Activated gamma-delta T cell treated with anti-CD3 and anti-CD28 coated beads, Interleukin-2, amount 50 U/mL, for 16 hours (primary cell): ENCODE data around the gene HOXA2.

ENCODE experiments used
- DNase-seq: peaks from one replicate; pipeline ENCODE4 v3.0.0-alpha.2; 2020; ENCODE audit warnings: low read depth

Gene HOXA2

DNA sequence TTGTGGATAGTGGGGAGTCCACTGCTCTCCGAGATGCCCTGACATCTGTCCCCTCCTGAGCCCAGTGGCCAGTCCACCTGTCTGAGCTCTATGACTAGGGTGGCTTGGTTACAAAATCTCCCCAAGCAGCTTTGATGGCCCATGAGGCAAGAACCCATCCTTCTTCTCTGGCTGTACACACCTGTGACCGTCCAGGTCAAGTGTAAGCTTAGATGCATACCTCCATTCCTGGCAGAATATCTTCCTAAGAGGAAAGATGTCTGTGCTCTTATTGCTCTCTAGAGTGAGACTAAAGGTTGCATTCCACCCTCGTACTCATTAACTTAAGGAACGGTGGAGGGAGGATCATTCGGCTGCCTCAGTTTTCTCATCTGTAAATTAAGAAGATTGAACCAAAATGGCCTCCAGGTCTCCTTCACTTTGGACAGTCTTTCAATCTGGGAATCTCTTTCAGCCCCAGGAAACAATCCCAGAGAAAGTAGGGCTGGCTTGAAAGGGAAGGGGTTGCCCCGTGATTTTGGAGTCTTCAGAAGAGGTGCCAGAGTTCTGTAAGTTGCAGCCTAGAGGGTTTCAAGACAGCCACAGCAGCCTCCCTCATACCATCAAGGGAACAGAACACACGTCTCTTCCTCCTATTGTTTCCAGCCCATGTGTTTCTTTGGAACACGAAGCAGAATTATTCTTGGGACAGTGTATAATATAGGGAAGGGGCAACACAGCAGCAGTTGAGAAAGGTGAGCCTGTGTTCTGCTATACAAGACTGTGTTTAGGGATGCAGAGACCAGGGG lies 22.6 kb upstream of the HOXA2 start:
- no peak for DNase-seq

DNA sequence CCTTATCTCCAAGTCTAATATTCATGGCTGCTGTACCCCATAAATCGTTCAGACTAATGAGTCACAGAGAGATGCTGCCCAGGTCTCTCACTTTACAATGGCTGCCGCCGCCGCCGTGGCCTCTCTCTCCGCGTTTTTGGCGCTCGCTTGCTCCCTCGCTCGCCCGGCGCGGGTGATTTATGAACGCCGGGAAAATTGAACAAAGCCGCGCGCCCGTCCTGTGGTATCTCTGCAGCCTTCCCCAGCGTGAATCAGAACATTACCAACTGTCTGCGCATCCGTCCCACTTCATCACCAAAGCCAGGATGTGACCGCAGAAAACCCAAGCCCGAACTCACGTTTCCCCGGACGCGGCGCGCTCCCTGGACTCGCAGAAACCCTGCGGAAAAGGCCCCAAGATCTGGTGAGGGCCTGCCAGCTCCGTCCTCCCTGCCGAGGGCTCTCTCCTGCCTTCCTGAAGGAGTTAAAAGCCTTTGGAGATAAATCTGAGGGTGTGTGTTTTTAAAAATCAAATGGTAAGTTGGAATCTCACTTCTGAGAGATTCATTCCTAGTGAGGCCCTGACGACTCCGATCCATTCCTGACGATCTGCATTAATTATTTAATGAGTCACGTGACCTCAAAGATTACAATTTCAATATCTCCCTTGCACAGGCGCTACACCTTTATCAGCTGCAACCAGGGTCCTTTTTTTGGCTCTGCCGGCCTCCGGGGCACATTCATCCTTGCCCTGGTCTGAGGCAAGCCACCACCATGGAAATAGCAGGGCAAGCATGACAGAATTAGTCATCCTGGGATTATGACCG lies 21.8 kb upstream of the HOXA2 start:
- DNase-seq: no peak

DNA sequence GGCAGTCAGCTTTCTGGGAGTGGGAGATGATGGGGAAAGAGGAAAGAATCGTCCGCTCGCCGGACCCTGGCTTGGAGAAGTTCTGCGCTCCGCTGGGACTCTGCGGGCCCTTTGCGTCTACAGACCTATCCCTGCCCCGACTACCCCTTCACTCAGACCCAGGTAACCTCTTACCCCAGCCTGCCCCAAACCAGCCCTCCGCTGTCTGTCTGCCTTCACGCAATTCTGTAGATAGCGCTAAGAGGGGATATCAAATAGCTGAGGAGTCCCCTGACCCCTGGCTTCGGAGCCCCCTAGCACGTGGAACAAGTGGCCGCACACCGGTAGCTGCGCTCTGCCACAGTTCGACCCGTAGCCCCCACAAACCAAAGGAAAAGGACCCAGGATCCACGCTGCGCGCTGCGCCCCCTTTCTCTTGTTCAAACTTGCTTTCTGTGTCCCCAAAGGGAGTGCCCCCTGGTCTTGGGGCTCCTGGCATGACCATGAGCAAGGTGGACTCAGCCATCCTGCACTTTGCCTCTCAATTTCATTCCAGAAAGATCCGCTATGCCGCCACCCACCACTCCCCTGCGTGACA lies 21.1 kb upstream of the HOXA2 start:
- DNase-seq: no peak

DNA sequence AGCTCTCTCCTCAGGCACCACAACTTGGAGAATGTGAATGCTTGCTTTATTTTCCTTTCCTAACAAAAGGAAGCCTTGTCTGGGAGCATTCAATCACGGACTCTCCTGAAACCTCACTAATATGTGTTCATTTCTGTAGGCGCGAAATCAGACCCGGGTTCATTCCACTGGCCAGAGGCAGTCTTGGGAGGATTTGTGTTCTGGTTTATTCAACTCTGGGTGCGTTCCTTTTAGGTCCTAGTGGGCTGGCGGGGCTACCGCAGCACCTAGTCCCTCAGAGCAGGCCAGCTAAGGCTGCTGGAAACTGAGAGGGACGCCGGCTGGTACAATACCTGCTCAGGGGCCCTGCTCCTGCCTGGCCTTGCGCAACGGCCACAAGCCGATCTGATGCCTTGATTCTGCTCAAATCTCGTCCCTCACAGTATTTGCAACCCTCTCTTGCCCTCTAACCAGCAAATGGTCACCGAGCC lies 20.6 kb upstream of the HOXA2 start:
- DNase-seq: no peak

DNA sequence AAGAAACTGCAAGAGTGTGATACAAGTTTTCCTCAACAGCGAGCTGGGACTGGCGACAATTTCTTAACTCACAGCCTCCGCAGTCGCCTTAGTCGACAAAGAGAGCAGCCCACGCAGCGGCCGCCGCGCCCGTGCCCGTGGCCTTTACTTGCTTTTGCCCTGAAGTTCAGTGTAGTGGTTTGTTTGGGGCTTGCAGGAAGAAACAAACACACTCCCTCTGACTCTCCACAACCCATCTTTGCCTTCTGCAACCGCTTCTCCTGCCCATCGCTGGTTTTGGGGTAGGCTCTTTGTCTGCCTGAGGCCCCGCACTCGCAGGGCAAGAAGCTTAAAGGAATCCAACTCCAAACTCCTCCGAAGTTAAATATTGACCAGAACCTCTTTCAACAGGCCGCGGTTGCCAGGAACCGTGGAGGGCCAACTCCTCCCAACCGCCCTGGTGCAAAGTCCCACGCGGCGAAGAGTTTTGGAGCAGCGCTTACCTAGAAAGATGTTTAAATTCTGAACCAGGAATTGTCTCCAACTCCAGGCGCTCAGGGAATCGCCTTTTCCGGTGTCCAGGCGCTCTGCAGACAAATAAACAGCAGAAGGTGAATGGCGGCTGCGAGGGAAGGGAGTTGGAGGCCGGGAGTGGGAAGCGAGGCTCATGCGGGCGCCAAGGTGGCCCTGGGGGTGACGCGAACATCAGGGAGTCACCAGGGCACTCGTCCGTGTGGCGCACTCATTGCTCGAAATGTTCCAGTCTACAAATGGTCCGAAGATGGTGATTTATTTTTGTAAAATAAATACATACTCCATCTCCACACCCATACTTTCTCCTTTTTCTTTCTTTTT lies 19.8 kb upstream of the HOXA2 start:
- no peak for DNase-seq

DNA sequence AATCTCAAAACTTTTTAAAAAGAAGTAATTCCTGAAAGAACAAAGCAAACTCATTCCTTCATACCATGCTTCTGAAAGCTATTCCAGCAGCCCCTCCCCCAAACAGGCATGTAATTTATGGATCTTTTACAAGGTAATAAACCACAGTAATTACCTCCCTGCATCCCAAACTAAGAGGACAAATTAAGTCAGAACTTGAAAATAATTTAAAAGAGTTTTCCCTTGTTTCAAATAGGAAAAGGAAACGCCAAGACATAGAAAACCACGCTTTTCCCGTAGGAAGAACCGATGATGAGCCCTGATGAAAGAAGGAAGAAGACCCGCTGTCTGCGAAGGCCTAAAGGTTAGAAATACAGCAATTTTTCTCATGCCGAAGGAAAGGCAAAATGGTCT lies 19.2 kb upstream of the HOXA2 start:
- DNase-seq: no peak

DNA sequence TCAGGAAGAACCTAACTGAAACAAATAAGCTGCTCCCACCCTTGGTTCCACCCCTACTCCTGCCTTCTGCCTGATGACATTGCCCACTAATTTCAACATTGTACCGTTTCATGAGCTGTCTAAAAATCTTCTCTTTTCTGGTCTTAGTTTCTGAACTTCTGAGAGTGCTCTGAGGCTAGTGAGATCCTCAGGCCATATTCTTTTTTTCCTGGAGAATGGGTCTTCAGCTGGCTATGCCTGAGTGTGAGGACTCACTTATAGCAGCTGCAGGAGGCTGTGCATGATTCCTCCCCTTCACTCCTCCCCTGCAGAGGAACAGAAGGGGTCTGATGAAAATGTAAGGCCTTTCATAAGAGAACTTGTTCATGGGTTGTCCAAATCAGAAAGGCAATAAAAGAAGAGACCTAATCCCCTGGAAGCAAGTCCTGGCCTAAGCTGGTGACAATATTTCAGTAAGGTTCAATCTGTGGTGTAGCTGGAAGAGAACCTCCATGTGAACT lies 17.0 kb upstream of the HOXA2 start:
- DNase-seq: no peak

DNA sequence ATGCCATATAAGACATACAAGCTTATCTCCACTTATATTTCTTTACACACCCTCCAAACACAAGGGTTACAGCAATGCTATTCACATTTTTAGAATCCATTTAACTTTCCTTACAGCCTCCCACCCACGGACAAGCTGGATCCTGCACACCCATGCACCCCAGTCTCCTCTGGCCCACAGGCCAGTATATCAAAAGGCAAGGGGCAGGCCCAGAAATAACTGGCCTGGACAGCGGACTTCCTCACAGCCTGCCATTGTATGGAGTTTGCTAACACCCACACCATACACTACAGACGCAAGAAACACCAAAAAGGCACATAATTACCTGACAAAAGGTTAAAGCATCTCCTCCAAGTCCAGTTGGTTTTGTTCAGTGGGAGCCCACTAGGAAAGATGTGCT lies 16.1 kb upstream of the HOXA2 start:
- no peak for DNase-seq

DNA sequence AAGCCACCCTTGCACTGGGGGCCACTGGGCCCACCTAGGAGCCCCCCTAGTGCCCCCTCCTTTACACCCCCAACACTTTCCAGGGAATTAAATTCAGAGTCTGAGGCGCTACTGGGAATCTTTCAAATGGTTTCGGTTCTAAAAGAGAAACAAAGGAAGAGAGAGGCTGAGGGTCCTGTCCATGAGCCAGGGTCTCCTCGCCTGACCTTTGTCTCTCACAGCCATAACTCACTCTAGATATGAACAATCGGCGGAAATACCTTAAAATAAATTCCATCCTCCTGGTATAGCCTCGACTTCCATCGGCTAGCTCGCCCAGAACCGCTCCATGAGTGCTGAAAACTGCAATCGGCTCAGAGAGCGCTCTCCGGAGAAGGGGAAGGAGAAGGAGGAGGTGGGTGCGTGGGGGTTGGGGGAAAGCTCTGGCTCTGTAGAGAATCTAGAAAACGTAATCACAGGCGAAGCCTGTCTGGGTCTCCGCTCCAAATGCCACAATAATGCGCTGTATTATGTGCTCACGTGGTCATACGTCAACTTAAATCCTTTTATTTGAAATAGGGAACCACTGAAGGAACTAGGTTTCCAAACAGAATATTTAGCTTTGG lies 15.5 kb upstream of the HOXA2 start:
- DNase-seq: no peak

DNA sequence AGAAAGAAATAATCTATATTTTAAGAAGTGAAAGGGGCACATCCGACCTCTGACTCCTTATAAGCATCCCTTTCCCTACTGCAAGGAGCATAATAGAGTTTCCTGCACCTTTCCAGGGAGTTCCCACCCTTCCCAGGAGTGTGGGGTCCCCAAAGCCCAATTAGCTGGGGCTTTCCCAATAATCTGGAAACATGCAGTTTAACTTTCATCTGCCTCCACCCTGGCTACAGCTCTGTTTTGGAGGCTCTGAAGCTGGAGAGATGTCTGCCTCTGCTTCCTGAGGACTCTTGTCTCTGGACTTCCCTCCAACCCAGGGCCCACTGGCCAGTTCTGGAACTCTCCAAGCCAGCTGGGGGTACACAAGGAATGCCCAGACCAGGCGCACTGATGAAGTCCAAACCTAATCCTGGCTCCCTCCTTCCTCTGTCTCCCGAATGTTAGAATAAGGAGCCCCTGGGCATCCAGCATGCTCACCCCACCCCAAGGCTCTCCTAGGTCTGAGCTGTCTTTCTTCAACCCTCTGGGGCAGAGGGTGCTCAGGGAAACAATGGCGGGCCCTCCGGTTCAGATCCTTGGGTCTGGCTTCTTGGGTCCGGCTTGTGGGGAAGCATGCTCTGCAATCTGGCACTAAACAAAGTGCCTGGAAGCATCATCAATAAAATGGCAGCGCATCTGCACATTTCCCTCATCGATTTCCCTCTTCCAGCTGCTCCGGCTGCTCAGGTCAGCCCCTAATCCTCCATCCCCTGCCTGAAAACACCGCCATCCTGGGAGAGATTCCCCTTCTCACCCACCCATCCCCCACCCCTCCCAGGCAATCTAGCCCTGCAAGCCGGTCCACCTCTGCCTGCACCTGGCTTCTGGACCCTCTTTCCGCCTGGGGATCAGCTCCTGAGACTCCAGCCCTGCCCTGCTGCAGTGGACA lies 14.7 kb upstream of the HOXA2 start:
- no peak for DNase-seq

DNA sequence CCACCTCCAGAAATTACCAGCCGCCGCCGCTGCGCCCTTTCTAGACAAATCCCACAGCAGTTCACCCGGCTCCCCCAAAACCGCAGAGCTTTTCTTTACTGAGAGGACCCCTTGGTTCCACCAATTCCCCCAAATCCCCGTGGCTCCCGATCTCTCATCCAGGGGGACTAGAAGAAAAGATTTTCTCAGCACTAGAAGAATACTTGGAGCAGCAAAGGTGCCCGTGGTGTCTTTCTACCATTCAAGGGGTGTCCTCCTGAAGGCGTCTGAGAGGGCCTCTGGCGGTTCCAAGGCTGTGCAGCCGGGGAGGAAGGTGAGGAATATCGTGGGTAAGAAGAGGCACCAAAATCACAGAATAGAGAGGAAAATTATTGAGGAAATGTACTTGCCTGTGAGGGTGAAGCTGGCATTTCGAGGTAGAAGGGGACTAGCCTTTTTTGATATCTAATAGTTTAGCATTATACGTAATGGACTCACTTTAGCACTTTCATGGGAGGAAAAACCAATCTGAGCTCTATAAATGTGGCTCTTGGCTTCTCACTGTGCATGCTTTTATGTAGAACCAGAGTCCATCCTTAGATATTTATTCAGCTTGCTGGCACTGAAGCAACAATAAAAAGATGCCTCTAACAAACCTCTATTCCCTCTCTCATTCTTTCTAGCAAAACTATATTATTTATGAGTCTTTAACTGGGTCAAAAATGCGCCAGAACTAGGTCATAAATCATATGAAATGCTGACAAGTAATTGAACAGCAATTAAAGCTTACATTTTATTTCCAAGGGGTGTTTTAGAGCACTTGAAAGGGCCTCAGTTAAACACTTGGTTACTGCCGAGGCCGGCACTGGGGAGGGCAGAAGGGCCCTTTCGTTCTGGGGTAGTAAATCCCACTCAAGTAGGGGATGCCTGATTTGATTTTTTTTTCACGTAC lies 13.8 kb upstream of the HOXA2 start:
- no peak for DNase-seq

DNA sequence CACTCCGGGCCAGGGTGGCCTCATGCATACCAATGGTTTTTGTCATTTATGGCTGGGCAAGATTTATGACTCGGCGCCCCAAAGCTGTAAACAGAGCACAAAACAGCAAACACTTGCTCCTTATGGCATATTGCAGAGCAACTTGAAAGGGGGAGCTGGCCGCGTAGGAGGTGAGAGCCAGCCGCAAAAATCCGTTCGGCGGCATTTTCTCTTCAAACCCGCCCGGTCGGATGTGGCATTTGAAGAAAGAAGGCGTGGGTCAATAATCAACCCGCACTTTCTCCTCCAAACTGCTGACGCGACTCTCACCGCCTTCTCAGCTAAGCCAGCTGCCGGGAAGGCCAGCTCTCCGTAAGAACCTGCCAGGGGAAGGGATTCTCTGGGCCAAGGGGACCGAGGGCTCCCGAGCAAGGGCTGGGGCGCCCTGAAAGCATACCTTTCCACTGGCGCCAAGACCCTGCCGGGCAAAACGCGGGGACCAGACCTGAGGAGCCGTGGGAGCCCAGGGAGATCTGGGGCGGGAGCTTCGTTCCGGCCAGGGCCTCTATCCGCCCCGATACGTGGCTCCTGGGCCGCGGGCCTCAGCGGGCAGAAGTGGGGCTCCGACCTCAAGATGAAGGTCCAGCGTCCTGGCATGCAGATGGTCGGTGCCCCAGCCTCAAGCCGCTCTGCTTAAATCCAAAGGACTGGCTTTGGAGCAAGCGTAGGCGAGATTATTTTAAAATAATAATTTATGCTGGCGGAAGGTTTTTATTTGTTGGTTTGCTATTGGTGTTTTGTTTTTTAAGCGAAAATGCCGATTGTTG lies 12.9 kb upstream of the HOXA2 start:
- DNase-seq: no peak

DNA sequence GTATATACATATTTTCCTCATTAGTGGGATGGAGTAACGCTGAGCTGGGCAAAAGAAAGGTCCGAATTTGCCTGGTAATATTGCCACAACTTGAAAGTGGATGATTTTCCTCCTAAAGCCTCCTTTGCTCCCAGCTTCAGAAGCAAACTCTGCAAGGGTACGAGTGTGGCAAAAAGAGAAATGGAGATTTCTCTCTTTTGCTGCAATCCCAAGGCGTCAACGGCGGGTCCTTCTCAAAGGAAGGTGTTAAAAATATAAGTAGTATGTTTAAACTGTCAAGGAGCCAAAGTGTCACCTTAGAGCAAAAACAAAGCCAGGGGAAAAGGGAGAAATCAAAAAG lies 12.4 kb upstream of the HOXA2 start:
- DNase-seq: no peak

DNA sequence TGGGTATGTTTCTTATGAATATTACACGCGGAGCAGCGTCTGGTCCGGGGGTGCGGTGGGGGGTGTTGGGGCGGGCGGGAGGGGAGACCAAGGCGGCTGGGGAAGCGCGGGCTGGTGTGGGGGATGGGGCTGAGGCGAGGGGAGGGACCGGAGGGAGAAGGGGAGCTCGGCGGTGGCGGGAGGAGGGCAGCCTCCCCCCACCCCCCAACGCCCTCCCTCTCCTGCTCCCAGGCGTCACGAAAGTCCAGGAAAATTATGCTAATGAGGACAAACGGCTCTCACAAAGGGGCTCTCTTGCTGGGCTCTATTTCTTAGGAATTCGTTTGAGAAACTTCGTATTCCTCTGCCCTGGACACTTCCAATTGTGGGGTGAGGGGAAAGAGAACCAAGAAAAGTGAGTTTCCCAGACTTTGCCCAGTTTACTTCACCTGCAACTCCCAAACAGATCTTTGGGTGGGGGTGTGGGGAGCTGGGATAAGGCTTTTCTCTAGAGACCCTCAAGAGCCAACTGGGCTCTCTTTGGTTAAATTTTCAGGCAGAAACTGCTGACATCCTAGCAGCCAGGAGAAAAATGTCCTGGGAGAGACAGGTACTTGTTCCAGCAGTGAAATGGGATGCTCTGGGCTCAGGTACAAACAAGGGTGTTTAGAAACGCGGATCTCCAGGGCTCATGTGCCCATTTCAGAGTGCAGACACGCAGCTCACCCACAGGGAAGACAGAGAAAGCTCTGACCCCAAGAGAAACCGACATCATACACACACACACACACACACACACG lies 11.7 kb upstream of the HOXA2 start:
- no peak for DNase-seq

DNA sequence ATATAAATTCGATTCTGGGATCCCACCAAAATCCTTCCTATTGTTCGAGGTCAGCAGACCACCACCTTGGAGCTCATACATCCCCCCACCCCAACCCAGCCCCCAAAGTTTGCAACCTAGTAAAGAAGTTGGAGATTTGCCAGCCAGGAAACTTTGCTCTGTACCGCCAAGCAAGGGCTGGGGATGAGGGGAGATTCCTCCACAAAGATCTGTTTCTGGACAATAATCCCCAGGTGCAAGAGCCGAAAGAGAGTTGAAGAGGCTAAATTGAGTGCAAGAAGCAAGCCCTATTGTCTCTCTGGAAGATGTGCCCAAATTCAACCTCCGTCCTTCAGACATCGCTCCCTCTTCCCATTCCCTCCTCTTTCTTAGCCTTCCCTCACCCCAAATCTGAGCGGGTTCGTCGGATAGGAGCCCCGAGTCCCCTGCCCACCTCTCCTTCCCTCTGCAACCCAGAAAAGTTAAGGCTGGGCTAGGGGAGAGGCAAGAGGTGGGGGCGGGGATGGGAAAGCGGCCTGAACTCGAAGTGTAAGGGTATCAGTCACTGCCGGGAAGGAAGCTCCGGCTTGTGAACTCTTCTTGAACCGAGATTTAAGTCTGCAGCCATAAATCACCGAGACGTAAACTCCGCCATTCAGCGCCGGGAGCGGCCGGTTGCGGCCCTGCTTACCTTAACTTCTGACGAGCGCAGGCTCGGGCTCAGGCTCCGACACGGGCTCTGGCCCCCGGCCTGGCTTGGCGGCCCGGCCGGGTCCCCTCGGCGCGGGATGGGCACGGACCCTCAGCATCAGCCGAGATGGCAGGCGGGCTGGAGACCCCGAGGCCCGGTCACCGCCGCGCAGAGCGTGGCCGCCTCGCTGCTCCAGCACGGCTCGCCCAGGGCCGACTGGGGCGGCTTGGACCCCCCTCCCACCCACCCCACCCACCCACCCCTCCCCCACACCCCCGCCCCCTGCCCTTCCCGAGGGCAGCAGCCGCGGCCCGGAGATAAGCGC lies 10.8 kb upstream of the HOXA2 start:
- no peak for DNase-seq

DNA sequence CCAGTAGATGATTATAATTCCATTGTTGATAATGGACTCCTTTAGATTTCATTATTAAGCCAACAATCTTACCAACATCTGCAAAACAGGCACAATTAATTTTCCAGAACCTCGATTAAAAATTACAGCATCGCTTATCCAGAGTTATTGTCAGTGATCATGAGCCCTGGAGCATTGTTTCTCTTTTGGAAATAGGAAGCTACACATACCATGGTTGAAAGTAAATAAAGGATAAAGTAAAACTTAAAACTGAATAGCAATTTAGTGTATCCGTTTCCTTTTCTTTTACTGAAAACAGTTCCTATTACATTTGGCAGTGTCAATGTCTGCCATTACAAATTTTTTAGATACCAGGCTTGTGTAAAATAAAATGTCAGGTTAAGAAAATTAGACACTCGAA lies 9.9 kb upstream of the HOXA2 start:
- no peak for DNase-seq
